ENCODE results near the gene ABRACL. TPM values are rescaled to one million over a fixed set of nuclear protein-coding genes. Genes with fewer than 3 reads are reported as not detected.
A peak's percentile ranks its signal among the peaks of the same experiment; 100 is the strongest.

Gene ABRACL
- total and polyA plus RNA-seq, 9 of the 15 experiments (the other 6 are each of a cell fraction or from before 2014, with no cell fraction given), result 1.1 to 5.2 (median 1.9) TPM

- H2AFZ ChIP-seq (ENCODE audit: low read depth, low read length), result no peak overlapping the region
- ATAC-seq (no peak), FAIRE-seq (no peak), DNase-seq (ENCODE audit: extremely low read depth in 1 of 4, low spot score in 3 of 4) (no peak)
- no peak overlapping the region for H3K27ac ChIP-seq (ENCODE audit: extremely low read depth, low read depth, low read length)
- 2% methylated on average over 3 of the region's 3 CpGs for WGBS (ENCODE audit: insufficient coverage, low coverage, missing lambda C conversion rate)
- no TSS peak for BruUV-seq (replicated peaks)
- no peak overlapping the region for H3K4me2 ChIP-seq (ENCODE audit: insufficient read depth, low read length)
- no peaks in the 10 kb centered on the region for H3K79me2 ChIP-seq (ENCODE audit: control insufficient read depth, insufficient read depth, low read length)
- peaks cover 3 to 4% of the 10 kb centered on the region in 2 experiments; a peak in 2 of 5 replicates for H3K27me3 ChIP-seq (ENCODE audit: control insufficient read depth in 2 of 2, insufficient read depth in 2 of 2, low read length in 2 of 2)
- peak; percentile 89 for TF ChIP-seq PRDM10 (IDR thresholded peaks at IDR 0.05; ENCODE audit: partially characterized antibody)
- no peak for TF ChIP-seq MGA (IDR thresholded peaks at IDR 0.05)
- TF ChIP-seq RFX1 (IDR thresholded peaks at IDR 0.05), result no peak
- no peaks in the 10 kb centered on the region for H3K9me3 ChIP-seq (replicated peaks; ENCODE audit: control insufficient read depth, insufficient read depth, low read depth, low read length)
- no peaks in the 10 kb centered on the region for H4K20me1 ChIP-seq (replicated peaks; ENCODE audit: control insufficient read depth, insufficient read depth, low read length)
- H3K9me1 ChIP-seq (ENCODE audit: control insufficient read depth, insufficient read depth, low read length), result no peaks in the 10 kb centered on the region
- H3K9ac ChIP-seq (ENCODE audit: insufficient read depth in 1 of 2, low read depth in 2 of 2, low read length in 2 of 2), result no peak overlapping the region
- in situ Hi-C loops (cut with MboI) (no loop called here), intact Hi-C loops (cut with micrococcal nuclease) (no loop called here)
- ChIA-PET CTCF (ENCODE audit: low intra/inter-chr PET ratio) (no interaction called here), POLR2A (no interaction called here)
- no peak overlapping the region for H3K4me3 ChIP-seq
- H3K36me3 ChIP-seq (ENCODE audit: control insufficient read depth, insufficient read depth, low read length), result no peaks in the 10 kb centered on the region
- no peaks in the 10 kb centered on the region for H3K4me1 ChIP-seq (replicated peaks in 1 of 2; ENCODE audit: control insufficient read depth in 2 of 2, insufficient read depth in 2 of 2, low read length in 2 of 2)
Observed at GRCh38 chr6:139044250-139044649, 15.7 kb downstream of the ABRACL start.

Data from K562 (cell line).